Measurements from ENCODE around the gene MTMR11. TPM values are rescaled to one million over a fixed set of nuclear protein-coding genes. Genes with fewer than 3 reads are reported as not detected.

Gene MTMR11
- total and polyA plus RNA-seq, 2 of the 13 experiments (the other 11 are each of a cell fraction or from before 2014, with no cell fraction given), result 0.49 to 2.8 TPM

- Histone ChIP-seq H3K79me2 (ENCODE audit: insufficient read depth, low read length) (peaks cover 5% of the 10 kb centered on the region), H2AFZ (ENCODE audit: low read length) (no peak overlapping the region), H3K4me1 (ENCODE audit: insufficient read depth, low read length) (peaks cover 44% of the 10 kb centered on the region), H3K27me3 (ENCODE audit: control insufficient read depth in 1 of 2, insufficient read depth in 2 of 2, low read length in 2 of 2) (no peaks in the 10 kb centered on the region), H3K9me3 (ENCODE audit: low read length) (no peaks in the 10 kb centered on the region), H3K36me3 (replicated peaks in 1 of 2; ENCODE audit: control insufficient read depth in 1 of 2, insufficient read depth in 2 of 2, low read length in 2 of 2) (peaks cover 4 to 21% of the 10 kb centered on the region in 2 experiments), H3K4me2 (ENCODE audit: low read depth, low read length) (peak overlapping the region; percentile 5; the same call in 1 of the 2 replicates), H3K27ac (ENCODE audit: extremely low read length, insufficient read depth, low read length) (peak overlapping the region; percentile 22), H3K4me3 (replicated peaks in 1 of 3; ENCODE audit: insufficient read depth in 1 of 3, low read depth in 2 of 3, low read length in 3 of 3) (no peak overlapping the region), H3K9ac (ENCODE audit: insufficient read depth, low read depth, low read length) (no peak overlapping the region), H4K20me1 (ENCODE audit: insufficient read depth, low read length) (peaks cover 5% of the 10 kb centered on the region)
- WGBS (ENCODE audit: low lambda C conversion rate), result 96% methylated on average over 2 of the region's 2 CpGs
- no peak for ATAC-seq
- TF ChIP-seq IKZF5 (CRISPR knock-in tag; IDR thresholded peaks at IDR 0.05), result no peak
- TF ChIP-seq ZFP62 (CRISPR knock-in tag; IDR thresholded peaks at IDR 0.05), result no peak
- TF ChIP-seq HCFC1 (IDR thresholded peaks at IDR 0.05; ENCODE audit: low read depth, low read length), result no peak
- TF ChIP-seq DRAP1 (CRISPR knock-in tag; IDR thresholded peaks at IDR 0.05), result no peak
- no peak for TF ChIP-seq ATF1 (CRISPR knock-in tag; IDR thresholded peaks at IDR 0.05)
- no peak for TF ChIP-seq ZNF720 (CRISPR knock-in tag; IDR thresholded peaks at IDR 0.05)
- no peak for TF ChIP-seq BORCS8-MEF2B (CRISPR knock-in tag; IDR thresholded peaks at IDR 0.05)
- no peak for TF ChIP-seq HNRNPK (IDR thresholded peaks at IDR 0.05; ENCODE audit: low read depth, low read length, poor library complexity, severe bottlenecking)
- TF ChIP-seq SKIL (CRISPR knock-in tag; IDR thresholded peaks at IDR 0.05; ENCODE audit: borderline replicate concordance), result no peak
- TF ChIP-seq ONECUT2 (CRISPR knock-in tag; IDR thresholded peaks at IDR 0.05), result no peak
- TF ChIP-seq HOXA9 (CRISPR knock-in tag; IDR thresholded peaks at IDR 0.05; ENCODE audit: borderline replicate concordance), result no peak
- no peak for TF ChIP-seq ZNF280B (CRISPR knock-in tag; IDR thresholded peaks at IDR 0.05; ENCODE audit: borderline replicate concordance)
- TF ChIP-seq ZNF557 (CRISPR knock-in tag; IDR thresholded peaks at IDR 0.05), result no peak
- TF ChIP-seq ZSCAN29 (CRISPR knock-in tag; conservative IDR thresholded peaks at IDR 0.05), result no peak
- TF ChIP-seq IRX3 (CRISPR knock-in tag; IDR thresholded peaks at IDR 0.05; ENCODE audit: borderline replicate concordance, low read depth), result no peak
- no peak for FAIRE-seq
- ChIA-PET POLR2A (no interaction called here), CTCF (ENCODE audit: low intra/inter-chr PET ratio, low total read pairs) (no interaction called here)
- BruUV-seq (replicated peaks), result no TSS peak
- DNase-seq (ENCODE audit: low spot score), result no peak
- in situ Hi-C loops (cut with HindIII; ENCODE audit: extremely low pct_ligation_motif_present, low pct_unique_long_range_greater_than_20kb), result no loop called here
- intact Hi-C loops (cut with micrococcal nuclease; ENCODE audit: unreplicated experiment), result loop anchor here (5.0 kb wide), 2 partner anchors 43 to 88 kb away; partner anchors contain the start of gene VPS45
Measured at GRCh38 chr1:149979245-149979971, 42.7 kb upstream of the MTMR11 start.
